NCI-H146 treated with DMSO at 0.1 percent for 48 hours (cell line): ENCODE data around the gene CILP.
"Not testable (repeated sequence)": the region's sequence is repeated elsewhere in the genome, so short reads cannot be mapped to it uniquely, and the experiment has no call there.

Source experiments
- DNase-seq: peaks from one replicate; lab custom pipeline; 2025; ENCODE audit not compliant: unreplicated experiment; lab: John Stamatoyannopoulos, UW

The CILP gene

DNA sequence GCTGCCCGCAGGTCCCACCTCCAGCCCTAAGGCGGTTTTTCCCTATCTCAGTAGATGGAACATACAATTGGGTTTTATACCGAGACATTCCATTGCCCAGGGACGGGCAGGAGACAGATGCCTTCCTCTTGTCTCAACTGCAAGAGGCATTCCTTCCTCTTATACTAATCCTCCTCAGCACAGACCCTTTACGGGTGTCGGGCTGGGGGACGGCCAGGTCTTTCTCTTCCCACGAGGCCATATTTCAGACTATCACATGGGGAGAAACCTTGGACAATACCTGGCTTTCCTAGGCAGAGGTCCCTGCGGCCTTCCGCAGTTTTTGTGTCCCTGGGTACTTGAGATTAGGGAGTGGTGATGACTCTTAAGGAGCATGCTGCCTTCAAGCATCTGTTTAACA lies 15.6 kb upstream of the CILP start:
- DNase-seq, result not testable (repeated sequence)

- no peak for DNase-seq
Observed at GRCh38 chr15:65226221-65226620, 14.9 kb upstream of the CILP start.

- no peak for DNase-seq
Observed at GRCh38 chr15:65223996-65224395, 12.7 kb upstream of the CILP start.

DNA sequence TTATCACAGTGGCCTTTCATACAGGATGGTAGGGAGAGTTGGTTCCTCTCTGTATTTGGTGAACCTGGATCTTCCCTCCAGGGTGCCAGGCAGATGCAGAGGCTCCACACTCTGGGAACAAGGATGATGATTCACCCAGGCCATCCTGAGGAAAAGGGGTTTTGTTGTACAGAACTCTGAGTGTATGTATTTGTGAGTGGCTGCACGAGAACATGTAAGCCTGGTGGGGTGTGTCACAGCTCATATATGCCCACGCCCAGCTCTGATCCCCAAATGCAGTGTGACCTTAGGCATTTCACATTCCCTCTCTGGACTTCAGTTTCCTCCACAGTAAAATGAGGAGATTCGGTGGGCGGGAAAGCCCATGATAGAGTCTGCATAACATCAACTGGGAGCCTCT lies 11.6 kb upstream of the CILP start:
- no peak for DNase-seq

GRCh38 chr15:65221697-65222096 lies 10.4 kb upstream of the CILP start:
- no peak for DNase-seq

DNA sequence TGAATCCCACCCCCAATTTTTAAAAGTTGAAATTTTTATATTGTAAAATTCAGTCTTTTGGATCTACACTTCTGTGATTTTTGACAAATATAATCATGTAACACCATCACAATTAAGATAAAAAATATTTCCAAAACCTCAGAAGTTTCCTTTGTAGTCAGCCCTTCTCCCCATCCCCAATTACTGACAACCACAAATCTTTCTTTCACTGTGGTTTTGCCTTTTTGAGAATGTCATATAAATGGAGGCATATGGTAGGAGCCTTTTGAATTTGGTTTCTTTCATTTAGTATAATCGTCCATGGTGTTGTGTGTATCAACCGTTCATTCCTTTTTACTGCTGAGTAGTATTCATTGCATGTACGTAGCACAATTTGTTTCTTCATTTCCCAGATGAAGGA lies 7.9 kb upstream of the CILP start:
- no peak for DNase-seq

DNA sequence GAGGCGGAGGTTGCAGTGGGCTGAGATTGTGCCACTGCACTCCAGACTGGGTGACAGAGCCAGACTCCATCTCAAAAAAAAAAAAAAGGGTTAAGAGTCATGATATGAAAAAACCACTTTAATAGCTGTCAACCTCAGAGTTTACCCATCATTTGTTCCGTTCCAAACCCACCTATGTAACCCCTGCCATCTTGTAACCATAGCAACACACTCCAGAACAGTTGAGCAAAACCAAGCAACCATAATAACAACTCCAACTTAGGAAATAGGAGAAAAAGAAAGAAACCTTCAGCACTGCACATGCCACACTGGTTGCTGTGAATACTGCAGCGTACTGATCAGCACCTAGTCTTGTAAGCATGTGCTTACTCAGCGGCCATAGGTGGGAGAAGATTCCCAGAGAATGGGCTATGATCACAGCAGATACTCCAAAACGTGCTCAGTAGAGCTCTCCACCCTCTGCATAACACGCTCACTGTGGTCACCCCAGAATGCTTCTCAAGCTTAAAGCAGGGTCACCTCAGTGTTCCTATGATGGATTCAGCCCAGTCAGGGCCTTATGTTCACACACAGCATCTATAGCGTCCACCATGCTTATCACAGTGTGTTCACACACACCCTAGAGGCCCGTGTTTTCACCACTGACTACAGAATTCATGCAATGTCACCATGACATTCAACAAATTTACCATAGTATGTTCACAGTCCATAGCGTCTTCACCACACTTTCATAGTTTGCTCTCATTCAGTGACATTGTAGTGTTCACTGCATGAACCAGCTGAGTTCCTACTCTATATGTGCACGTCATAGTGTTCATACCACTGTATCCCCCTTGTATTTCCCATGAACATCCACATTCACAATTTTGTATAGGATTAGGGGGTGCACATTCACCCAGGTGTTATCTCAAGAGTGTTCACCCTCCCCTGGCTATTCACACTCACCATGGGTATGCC lies 6.5 kb upstream of the CILP start:
- no peak for DNase-seq

- DNase-seq, result no peak
Observed at GRCh38 chr15:65215496-65215895, 4.2 kb upstream of the CILP start.

GRCh38 chr15:65214010-65214409 lies 2.7 kb upstream of the CILP start:
- no peak for DNase-seq

DNA sequence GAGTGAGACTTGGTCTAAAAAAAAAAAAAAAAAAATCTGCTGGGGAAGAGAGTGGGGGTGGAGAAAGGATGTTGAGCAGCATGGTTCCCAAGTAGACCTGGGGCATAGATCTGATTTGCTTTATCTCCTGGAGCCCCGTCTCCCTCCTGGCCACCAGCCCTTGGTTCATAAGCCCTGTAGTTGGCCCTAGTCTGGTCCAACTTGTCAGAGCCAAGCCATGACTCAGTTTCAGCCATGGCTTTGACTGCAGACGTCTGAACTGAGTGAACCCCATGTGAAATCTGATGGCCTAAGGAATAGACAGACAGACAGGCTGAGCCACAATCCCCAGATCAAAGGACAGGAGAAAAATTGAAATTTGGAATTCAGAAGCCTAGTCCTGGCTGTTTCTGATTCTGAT lies 2.0 kb upstream of the CILP start:
- DNase-seq, result no peak

GRCh38 chr15:65212097-65212496 lies 824 bp upstream of the CILP start:
- peak; percentile 5 for DNase-seq

- no peak for DNase-seq
Observed at GRCh38 chr15:65211482-65211982, 259 bp upstream of the CILP start.

- DNase-seq, result no peak
Observed at GRCh38 chr15:65209701-65210643, 1.3 kb downstream of the CILP start.

- no peak for DNase-seq
Observed at GRCh38 chr15:65208647-65209046, 2.6 kb downstream of the CILP start.

- no peak for DNase-seq
Observed at GRCh38 chr15:65207280-65207840, 3.9 kb downstream of the CILP start.

DNA sequence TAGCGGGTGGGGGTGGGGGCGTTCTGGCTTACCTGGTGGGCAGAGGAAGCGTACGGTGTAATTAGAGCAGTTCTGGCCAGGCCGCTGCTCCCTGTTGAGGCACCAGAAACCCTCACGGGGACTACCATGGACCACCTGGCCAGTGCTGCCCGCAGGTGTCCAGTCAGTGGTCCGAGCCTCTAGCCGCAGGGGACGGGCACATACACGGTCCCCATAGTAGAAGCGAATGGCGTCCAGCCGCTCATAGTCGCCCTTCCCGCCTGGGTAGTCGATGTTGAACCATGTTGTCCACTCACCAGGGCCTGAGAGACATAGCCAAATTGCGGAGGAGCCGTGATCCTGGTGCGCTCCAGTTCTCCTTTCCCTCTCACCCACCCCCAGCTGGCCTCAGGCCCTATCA lies 4.5 kb downstream of the CILP start:
- no peak for DNase-seq

DNA sequence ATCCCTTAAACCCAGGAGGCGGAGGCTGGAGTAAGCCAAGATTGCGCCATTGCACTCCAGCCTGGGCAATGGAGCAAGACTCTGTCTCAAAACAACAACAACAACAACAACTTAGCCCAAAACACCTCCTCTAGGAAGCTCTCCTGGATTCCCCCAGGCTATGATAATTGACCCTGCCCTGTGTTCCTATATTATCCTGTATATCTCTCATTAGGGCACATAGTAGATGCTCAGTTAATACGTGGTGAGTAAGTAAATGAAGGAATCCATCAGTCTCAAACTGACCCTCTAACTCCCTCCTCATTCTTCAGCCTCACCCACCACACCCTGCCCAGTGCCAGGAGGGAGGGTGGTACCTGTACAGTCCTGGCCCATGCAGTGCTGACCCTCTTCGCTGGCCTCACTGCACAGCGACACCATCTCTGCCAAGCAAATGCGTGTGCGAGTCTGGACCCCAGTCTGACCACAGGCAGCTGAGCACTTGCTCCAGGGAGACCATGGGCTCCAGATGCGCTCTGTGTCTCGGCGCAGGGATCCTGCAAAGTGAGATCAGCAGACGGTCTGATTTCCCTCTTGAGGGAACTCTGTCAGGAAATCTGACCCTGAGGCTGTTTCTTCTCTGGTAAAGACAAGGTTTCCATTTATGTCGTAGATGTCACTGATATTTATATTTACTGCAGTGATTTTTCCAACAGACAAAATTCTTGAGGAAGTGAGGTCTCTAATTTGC lies 6.2 kb downstream of the CILP start:
- DNase-seq, result no peak

DNA sequence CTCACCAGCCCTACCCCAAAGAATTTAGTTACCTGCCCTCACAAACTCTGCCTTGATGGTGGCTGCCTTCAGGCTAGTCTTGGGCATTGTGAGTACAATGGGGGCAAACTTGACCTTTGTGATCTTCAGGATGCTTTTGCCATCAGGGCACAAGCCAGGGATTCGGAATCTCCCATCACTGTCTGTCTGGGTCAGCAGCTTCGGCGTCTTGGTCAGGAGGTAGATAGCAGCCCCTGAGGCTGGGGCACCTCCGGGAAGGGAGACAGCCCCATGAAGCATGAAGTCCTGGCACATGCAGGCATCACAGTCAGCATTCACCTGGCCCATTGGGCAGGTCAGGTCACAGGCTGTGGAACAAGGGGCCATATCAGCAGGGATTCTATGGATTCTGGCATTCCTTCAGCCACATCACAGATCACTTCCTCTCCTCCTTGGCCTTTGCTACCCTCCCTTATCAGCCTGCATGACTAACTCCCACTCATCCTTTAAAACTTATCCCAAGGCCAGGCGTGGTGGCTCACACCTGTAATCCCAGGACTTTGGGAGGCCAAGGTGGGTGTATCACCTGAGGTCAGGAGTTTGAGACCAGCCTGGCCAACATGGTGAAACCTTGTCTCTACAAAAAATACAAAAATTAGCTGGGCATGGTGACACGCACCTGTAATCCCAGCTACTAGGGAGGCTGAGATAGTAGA lies 6.9 kb downstream of the CILP start:
- no peak for DNase-seq

GRCh38 chr15:65201918-65202317 lies 9.4 kb downstream of the CILP start:
- DNase-seq, result no peak

GRCh38 chr15:65198571-65198970 lies 12.7 kb downstream of the CILP start:
- DNase-seq, result no peak
